Sigmoid colon (tissue), 4 donors: ENCODE data around the gene PRICKLE2.

Experiments used
- POLR2A ChIP-seq, 2 donors: fragments of 450-650 bp; IDR thresholded peaks; one replicate each; pipeline ENCODE4 v1.6.1; 2016; ENCODE audit warnings: antibody characterized with exemption in 2 of 2, mild to moderate bottlenecking in 2 of 2, moderate library complexity in 2 of 2
- POLR2AphosphoS5 ChIP-seq, 4 donors: sonication (generic); formaldehyde crosslinking; IDR thresholded peaks; one replicate each; pipeline ENCODE4 v1.6.1; 2017; ENCODE audit warnings: antibody characterized with exemption in 4 of 4
- TF ChIP-seq, protein P1 (sequence below), 4 experiments: fragments of 450-650 bp in 3 of 4; fragments of 200-600 bp in 1 of 4; IDR thresholded peaks; one replicate each; pipeline ENCODE4 v1.5.1; 2016 to 2019; ENCODE audit warnings: antibody characterized with exemption in 4 of 4, mild to moderate bottlenecking in 3 of 4, moderate library complexity in 2 of 4

DNA sequence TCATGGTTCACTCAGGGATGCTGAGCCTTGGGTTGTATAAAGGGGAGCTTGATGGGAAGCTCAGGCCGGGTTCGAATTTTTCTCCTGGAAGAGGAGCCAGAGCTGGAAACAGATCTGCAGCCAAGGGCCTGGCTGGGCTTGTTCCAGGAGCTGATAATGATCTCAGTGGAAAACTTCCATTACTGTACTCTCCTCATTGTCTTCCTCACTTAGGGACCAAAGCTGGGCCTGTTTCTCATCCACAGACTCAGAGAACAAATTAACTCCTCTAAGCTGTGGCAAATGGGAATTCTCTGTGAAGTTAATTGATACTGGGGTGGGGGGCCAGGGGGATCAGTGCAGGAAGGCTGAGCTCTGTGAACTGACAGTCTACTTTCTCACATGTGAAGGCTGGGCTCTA is 92.0 kb downstream of the PRICKLE2 start:
- TF ChIP-seq, protein P1, sequence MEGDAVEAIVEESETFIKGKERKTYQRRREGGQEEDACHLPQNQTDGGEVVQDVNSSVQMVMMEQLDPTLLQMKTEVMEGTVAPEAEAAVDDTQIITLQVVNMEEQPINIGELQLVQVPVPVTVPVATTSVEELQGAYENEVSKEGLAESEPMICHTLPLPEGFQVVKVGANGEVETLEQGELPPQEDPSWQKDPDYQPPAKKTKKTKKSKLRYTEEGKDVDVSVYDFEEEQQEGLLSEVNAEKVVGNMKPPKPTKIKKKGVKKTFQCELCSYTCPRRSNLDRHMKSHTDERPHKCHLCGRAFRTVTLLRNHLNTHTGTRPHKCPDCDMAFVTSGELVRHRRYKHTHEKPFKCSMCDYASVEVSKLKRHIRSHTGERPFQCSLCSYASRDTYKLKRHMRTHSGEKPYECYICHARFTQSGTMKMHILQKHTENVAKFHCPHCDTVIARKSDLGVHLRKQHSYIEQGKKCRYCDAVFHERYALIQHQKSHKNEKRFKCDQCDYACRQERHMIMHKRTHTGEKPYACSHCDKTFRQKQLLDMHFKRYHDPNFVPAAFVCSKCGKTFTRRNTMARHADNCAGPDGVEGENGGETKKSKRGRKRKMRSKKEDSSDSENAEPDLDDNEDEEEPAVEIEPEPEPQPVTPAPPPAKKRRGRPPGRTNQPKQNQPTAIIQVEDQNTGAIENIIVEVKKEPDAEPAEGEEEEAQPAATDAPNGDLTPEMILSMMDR (IDR thresholded peaks at IDR 0.05), result no peak
- TF ChIP-seq POLR2AphosphoS5 (IDR thresholded peaks at IDR 0.05) (no peak), POLR2A (IDR thresholded peaks at IDR 0.05) (no peak)
